K562 (cell line): ENCODE results near the gene ALDH18A1. TPM values are rescaled to one million over a fixed set of nuclear protein-coding genes. Genes with fewer than 3 reads are reported as not detected.

Experiments
- ATAC-seq: fragments of 200-7000 bp; cut with Tn5 transposase; 3 replicates; pipeline ENCODE4 v1.9.1; 2020; ENCODE audit warnings: moderate library complexity
- BruUV-seq: library from RNA; stranded (reverse); fragments of 400-500 nt; replicated peaks from 2 replicates; lab custom pipeline; 2021; lab: Mats Ljungman, UMichigan
- CTCF ChIA-PET: fragments of 300-600 bp; formaldehyde crosslinking; extraction: SDS; loops from one replicate; lab custom pipeline; 2021; ENCODE audit warnings: low intra/inter-chr PET ratio; lab: Yijun Ruan, JAX
- POLR2A ChIA-PET: fragments of 300-600, 350-650 bp; sonication (Branson Sonifier 250); formaldehyde crosslinking; extraction: SDS; loops from one replicate; lab custom pipeline; 2021; ENCODE audit warnings: antibody characterized with exemption, inconsistent platforms; lab: Yijun Ruan, JAX
- DNase-seq, 4 experiments: peaks; one replicate each; pipeline versions ENCODE4 v3.0.0 to v3.0.0-alpha.2; 2011 to 2018; ENCODE audit warnings: low spot score in 3 of 4, mixed read lengths in 3 of 4; ENCODE audit errors: extremely low read depth in 1 of 4
- FAIRE-seq: peaks from 2 replicates; lab custom pipeline; 2011; peaks lifted over from hg19 to GRCh38; lab: Jason Lieb, UNC
- H2AFZ ChIP-seq: 2 replicates; pipeline ENCODE4 v1.6.0; 2011; ENCODE audit warnings: low read depth, low read length, control low read depth, inconsistent platforms
- H3K27ac ChIP-seq: fragments of 200-600 bp; 3 replicates; pipeline ENCODE4 v1.8.0; 2011; ENCODE audit warnings: low read depth, mild to moderate bottlenecking, control low read depth, inconsistent platforms, low read length, moderate library complexity, mixed read lengths; ENCODE audit errors: extremely low read depth
- H3K27me3 ChIP-seq, 2 experiments: fragments of 300-600 bp in 1 of 2; 2 replicates in 1 of 2; 3 replicates in 1 of 2; pipeline versions ENCODE4 v1.6.0 to v1.8.0; 2011; ENCODE audit warnings: inconsistent platforms in 2 of 2, low read length in 2 of 2, mild to moderate bottlenecking in 1 of 2, mixed read lengths in 1 of 2, moderate library complexity in 1 of 2; ENCODE audit not compliant: control insufficient read depth in 2 of 2, insufficient read depth in 2 of 2
- H3K36me3 ChIP-seq: fragments of 300-600 bp; 3 replicates; pipeline ENCODE4 v1.8.0; 2011; ENCODE audit warnings: mild to moderate bottlenecking, low read length, inconsistent platforms; ENCODE audit not compliant: control insufficient read depth, insufficient read depth
- H3K4me1 ChIP-seq, 2 experiments: fragments of 200-600 bp in 1 of 2; replicated peaks in 1 of 2; 2 replicates in 1 of 2; 3 replicates in 1 of 2; pipeline versions ENCODE4 v1.5.1 to v1.8.0; 2011; ENCODE audit warnings: inconsistent platforms in 2 of 2, low read length in 2 of 2, mild to moderate bottlenecking in 1 of 2, mixed read lengths in 1 of 2, moderate library complexity in 1 of 2; ENCODE audit not compliant: control insufficient read depth in 2 of 2, insufficient read depth in 2 of 2
- H3K4me2 ChIP-seq: 2 replicates; pipeline ENCODE4 v1.6.1; 2011; ENCODE audit warnings: low read length, control low read depth, inconsistent platforms, mixed read lengths; ENCODE audit not compliant: insufficient read depth
- H3K4me3 ChIP-seq: fragments of 200-600 bp; sonication (generic), shearing (Covaris generic); 2 replicates; pipeline ENCODE4 v1.5.1; 2016; ENCODE audit warnings: control low read depth, inconsistent platforms
- H3K79me2 ChIP-seq: fragments of 200-600 bp; 3 replicates; pipeline ENCODE4 v1.8.0; 2011; ENCODE audit warnings: low read length, inconsistent platforms; ENCODE audit not compliant: control insufficient read depth, insufficient read depth
- H3K9ac ChIP-seq, 2 experiments: 2 replicates each; pipeline versions ENCODE4 v1.6.0 to v1.6.1; 2011; ENCODE audit warnings: low read depth in 2 of 2, low read length in 2 of 2, control low read depth in 1 of 2, inconsistent platforms in 1 of 2, mild to moderate bottlenecking in 1 of 2, mixed read lengths in 1 of 2; ENCODE audit not compliant: insufficient read depth in 1 of 2
- H3K9me1 ChIP-seq: one replicate; pipeline ENCODE4 v1.6.0; 2011; ENCODE audit warnings: inconsistent platforms, mild to moderate bottlenecking, low read length, moderate library complexity; ENCODE audit not compliant: control insufficient read depth, insufficient read depth
- H3K9me3 ChIP-seq: replicated peaks from 2 replicates; pipeline ENCODE4 v1.5.1; 2011; ENCODE audit warnings: low read depth, low read length, inconsistent platforms; ENCODE audit not compliant: control insufficient read depth, insufficient read depth
- H4K20me1 ChIP-seq: replicated peaks from 2 replicates; pipeline ENCODE4 v1.6.1; 2011; ENCODE audit warnings: low read length, inconsistent platforms, mixed read lengths; ENCODE audit not compliant: control insufficient read depth, insufficient read depth
- ARHGAP35 ChIP-seq: fragments of 450-650 bp; IDR thresholded peaks from 2 replicates; pipeline ENCODE4 v1.6.1; 2018; ENCODE audit not compliant: partially characterized antibody
- CXXC5 ChIP-seq: fragments of 250-450 bp; sonication (Bioruptor Pico); IDR thresholded peaks from 2 replicates; pipeline ENCODE4 v1.8.0; 2022; ENCODE audit warnings: inconsistent platforms, mild to moderate bottlenecking, moderate library complexity
- GABPB2 ChIP-seq: fragments of 250-450 bp; sonication (Bioruptor Pico); conservative IDR thresholded peaks from 2 replicates; pipeline ENCODE4 v1.5.1; 2021; ENCODE audit warnings: mild to moderate bottlenecking
- MAFK ChIP-seq: IDR thresholded peaks from 2 replicates; pipeline ENCODE4 v1.6.1; 2011; ENCODE audit warnings: low read length, improper control_type of control experiment
- TEAD2 ChIP-seq: fragments of 450-650 bp; IDR thresholded peaks from 2 replicates; pipeline ENCODE4 v1.6.1; 2016; ENCODE audit warnings: missing genetic modification characterization, control low read depth, missing compliant biosample characterization
- XRCC5 ChIP-seq: fragments of 200-400 bp; formaldehyde crosslinking; IDR thresholded peaks from 2 replicates; pipeline ENCODE4 v1.6.1; 2017; ENCODE audit warnings: low read depth, mild to moderate bottlenecking, low read length
- ZBTB40 ChIP-seq, 2 experiments: fragments of 450-650 bp in 1 of 2; sonication (generic) in 1 of 2; formaldehyde crosslinking in 1 of 2; IDR thresholded peaks; 2 replicates each; pipeline versions ENCODE4 v1.7.1 to v1.9.0; 2016 to 2022; ENCODE audit warnings: inconsistent platforms in 1 of 2, mild to moderate bottlenecking in 1 of 2, missing genetic modification reagents in 1 of 2
- WGBS: fragments of 100-300 bp; shearing (Covaris generic); methylation state at CpG from one replicate; pipeline ENCODE4 v1.1.6; 2016; ENCODE audit warnings: low coverage, mixed read lengths; ENCODE audit not compliant: insufficient coverage; ENCODE audit errors: missing lambda C conversion rate; 5-methylcytosine and 5-hydroxymethylcytosine counted together
- in situ Hi-C: fragments of 300-500 bp; cut with MboI; formaldehyde crosslinking; loops from 4 replicates; pipeline ENCODE4 v1.15.0; 2018; ENCODE audit warnings: inconsistent platforms, mixed read lengths
- intact Hi-C: fragments of 100-400 bp; cut with micrococcal nuclease; formaldehyde crosslinking; loops from 2 replicates; pipeline ENCODE4 v1.14.2; 2022
- polyA plus RNA-seq, 8 experiments: library from polyadenylated mRNA; depleted of rRNA in 4 of 8; stranded (reverse) in 5 of 8; unstranded in 3 of 8; fragments of >200 nt; fragmentation: Nextera tagmentation in 2 of 8; fragmentation: Illumina TruSeq in 1 of 8; extraction: Ambion mirVana in 2 of 8; extraction: Trizol in 1 of 8; gene quantifications; 2 replicates each; pipeline versions ENCODE4 v1.2.1 to v1.2.3, GENCODE V29; 2011 to 2014; ENCODE audit warnings: inconsistent platforms in 1 of 8, missing spikeins in 1 of 8
- total RNA-seq, 7 experiments: library from RNA; depleted of rRNA in 6 of 7; stranded (reverse); fragments of >200 nt in 6 of 7; fragmentation: Illumina TruSeq in 2 of 7; extraction: Trizol in 2 of 7; gene quantifications; 2 replicates each; pipeline versions ENCODE4 v1.2.1 to v1.2.3, GENCODE V29; 2011 to 2021; ENCODE audit warnings: low replicate concordance in 1 of 7

ALDH18A1 gene
- total and polyA plus RNA-seq, 9 of the 15 experiments (the other 6 are each of a cell fraction or from before 2014, with no cell fraction given), result 12.0 to 83.3 (median 43.8) TPM

DNA sequence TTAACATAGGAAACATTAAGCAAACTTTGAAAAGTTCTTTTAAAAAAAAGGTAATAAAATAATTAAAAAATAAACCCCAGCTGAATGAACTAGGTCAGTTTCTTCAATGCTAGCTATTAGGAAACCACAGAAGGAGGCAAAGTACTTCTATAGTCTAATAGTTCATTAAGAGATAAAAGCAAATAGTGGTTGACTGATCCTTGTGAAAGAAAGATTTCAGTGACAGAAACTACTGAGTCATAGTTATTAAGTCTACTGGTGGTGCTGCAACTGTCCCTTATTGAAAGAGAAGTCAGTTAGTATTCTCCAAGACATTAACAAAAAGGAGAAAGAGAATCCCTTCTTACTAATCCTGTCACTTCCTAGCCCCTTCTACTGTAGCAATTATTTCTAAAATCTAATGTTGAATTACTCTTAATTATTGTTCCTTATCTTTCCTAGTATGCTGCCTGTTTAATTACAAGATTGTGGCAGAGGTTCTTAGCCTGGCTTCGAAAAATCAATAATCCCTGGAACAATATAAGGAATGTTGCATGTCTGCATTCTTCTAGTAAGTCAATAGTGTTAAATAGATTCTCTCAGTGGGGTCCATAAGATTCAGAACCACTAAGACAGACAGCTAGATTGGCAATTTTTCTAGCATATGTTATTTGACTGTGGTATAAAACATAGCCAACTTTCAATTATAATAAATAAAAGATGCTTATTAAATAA is 19.0 kb upstream of the ALDH18A1 start:
- in situ Hi-C loops, result no loop called here
- TF ChIP-seq MAFK (no peak), ARHGAP35 (no peak), XRCC5 (no peak), ZBTB40 (IDR thresholded peaks at IDR 0.05) (no peak), ZBTB40 (CRISPR knock-in tag; IDR thresholded peaks at IDR 0.05) (no peak), GABPB2 (no peak), CXXC5 (no peak), TEAD2 (tag) (no peak)
- Histone ChIP-seq H3K4me1 (no peaks in the 10 kb centered on the region), H3K27ac (no peak overlapping the region), H3K79me2 (no peaks in the 10 kb centered on the region), H3K9me1 (no peaks in the 10 kb centered on the region), H3K9me3 (no peaks in the 10 kb centered on the region), H3K9ac (no peak overlapping the region), H4K20me1 (no peaks in the 10 kb centered on the region), H3K36me3 (peaks cover 40% of the 10 kb centered on the region; the same call in 1 of the 3 replicates), H2AFZ (no peak overlapping the region), H3K4me2 (no peak overlapping the region), H3K4me3 (no peak overlapping the region), H3K27me3 (no peaks in the 10 kb centered on the region)
- FAIRE-seq (no peak), DNase-seq (no peak), ATAC-seq (no peak)
- WGBS, result 78% methylated on average over 1 of the region's 1 CpG
- ChIA-PET CTCF (no interaction called here), POLR2A (no interaction called here)
- intact Hi-C loops, result no loop called here
- BruUV-seq, result no TSS peak
